Activated B cell treated with CpG ODN at 0.5 μM for 24 hours (primary cell): Measurements from ENCODE around the gene SLPI. TPM values are rescaled to one million over a fixed set of nuclear protein-coding genes. Genes with fewer than 3 reads are reported as not detected.
A peak's percentile ranks its signal among the peaks of the same experiment; 100 is the strongest.

Source experiments
- ATAC-seq: fragments of 200-7000 bp; cut with Tn5 transposase; one replicate; pipeline ENCODE4 v1.10.0; 2021; ENCODE audit warnings: low read depth, mild to moderate bottlenecking, moderate library complexity
- CTCF ChIA-PET: fragments of 350-600 bp; sonication (Branson Sonifier 250); formaldehyde crosslinking; loops from one replicate; lab custom pipeline; 2021; ENCODE audit warnings: antibody characterized with exemption; lab: Charles Lee
- POLR2A ChIA-PET: fragments of 350-600 bp; sonication (Branson Sonifier 250); formaldehyde crosslinking; loops from one replicate; lab custom pipeline; 2021; ENCODE audit warnings: antibody characterized with exemption; lab: Charles Lee
- DNase-seq: peaks from one replicate; pipeline ENCODE4 v3.0.0; 2022
- H3K27ac Mint-ChIP-seq: one replicate; pipeline ENCODE4 v1.8.0; 2020; ENCODE audit warnings: mixed read lengths
- H3K27me3 Mint-ChIP-seq: one replicate; pipeline ENCODE4 v1.8.0; 2021; ENCODE audit warnings: mixed read lengths
- H3K36me3 Mint-ChIP-seq: one replicate; pipeline ENCODE4 v1.8.0; 2021; ENCODE audit warnings: low read depth, mixed read lengths
- H3K4me1 Mint-ChIP-seq: one replicate; pipeline ENCODE4 v1.8.0; 2021; ENCODE audit warnings: mixed read lengths
- H3K4me3 Mint-ChIP-seq: one replicate; pipeline ENCODE4 v1.8.0; 2020; ENCODE audit warnings: mild to moderate bottlenecking, mixed read lengths
- H3K9me3 Mint-ChIP-seq: one replicate; pipeline ENCODE4 v1.8.0; 2020; ENCODE audit warnings: mixed read lengths
- intact Hi-C: fragments of 100-400 bp; cut with micrococcal nuclease; formaldehyde crosslinking; loops from one replicate; pipeline ENCODE4 v1.15.1; 2024
- total RNA-seq: library from RNA; stranded (reverse); gene quantifications from 2 replicates; pipeline ENCODE4 v1.2.3, GENCODE V29; 2022
- TF ChIP-seq, protein P1 (sequence below): fragments of 200-600 bp; IDR thresholded peaks from one replicate; pipeline ENCODE4 v1.8.0; 2022; ENCODE audit warnings: antibody characterized with exemption, mild to moderate bottlenecking

The SLPI gene
- not detected in 2 replicates for total RNA-seq

DNA sequence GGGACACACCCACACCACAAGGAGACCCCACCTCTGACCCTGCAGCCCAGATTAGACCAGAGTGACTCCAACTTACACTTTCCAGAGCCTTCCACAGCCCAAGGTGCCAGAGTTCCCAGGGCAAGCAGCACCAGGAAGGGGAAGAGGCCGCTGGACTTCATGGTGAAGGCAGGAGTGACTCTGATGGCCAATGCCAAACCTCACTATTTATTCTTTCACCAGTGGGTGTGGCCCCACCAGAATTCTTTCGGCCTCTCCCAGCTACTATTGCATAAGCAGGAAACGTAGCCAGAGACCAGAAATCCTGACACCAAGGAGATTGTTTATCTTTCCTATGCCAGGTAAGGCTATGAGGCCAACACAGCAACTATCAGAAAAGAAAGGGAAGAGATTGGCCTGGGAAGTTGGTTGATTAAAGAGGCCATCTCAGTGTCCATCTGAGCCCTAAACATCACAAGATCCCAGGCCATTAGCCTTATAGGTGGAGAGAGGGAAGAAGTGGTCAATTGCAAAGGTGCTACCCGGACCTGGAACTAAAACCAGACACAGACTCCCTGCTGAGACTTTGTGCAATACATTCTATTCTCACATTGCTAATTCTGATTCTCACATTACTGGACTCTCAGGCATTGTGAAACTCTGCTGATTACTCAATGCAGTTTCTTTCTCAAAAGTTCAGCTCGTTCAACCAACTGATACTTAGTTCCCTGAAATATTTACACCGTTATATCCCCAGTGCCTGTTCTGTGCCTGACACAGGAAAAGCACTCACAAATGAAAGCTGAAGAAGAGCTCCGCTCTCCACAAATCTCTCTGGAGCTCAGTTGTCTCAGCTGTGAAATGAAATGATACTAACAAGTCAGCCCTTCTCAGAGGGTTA, at the start of gene SLPI:
Gene SLPI (minus strand): TSS at position 182 of the 880 bp plus-strand sequence. CDS start 21 bp downstream, at position 161.
- Mint-ChIP-seq H3K4me3 (no peak within 1 kb of the TSS), H3K36me3 (no peaks in the 10 kb centered on the region), H3K27ac (no peak within 1 kb of the TSS), H3K4me1 (no peaks in the 10 kb centered on the region), H3K9me3 (no peaks in the 10 kb centered on the region), H3K27me3 (peaks cover 54% of the 10 kb centered on the region)
- ChIA-PET CTCF (no interaction called here), POLR2A (no interaction called here)
- no peak for ATAC-seq
- DNase-seq = no peak
- intact Hi-C loops = no loop called here
- TF ChIP-seq, protein P1, sequence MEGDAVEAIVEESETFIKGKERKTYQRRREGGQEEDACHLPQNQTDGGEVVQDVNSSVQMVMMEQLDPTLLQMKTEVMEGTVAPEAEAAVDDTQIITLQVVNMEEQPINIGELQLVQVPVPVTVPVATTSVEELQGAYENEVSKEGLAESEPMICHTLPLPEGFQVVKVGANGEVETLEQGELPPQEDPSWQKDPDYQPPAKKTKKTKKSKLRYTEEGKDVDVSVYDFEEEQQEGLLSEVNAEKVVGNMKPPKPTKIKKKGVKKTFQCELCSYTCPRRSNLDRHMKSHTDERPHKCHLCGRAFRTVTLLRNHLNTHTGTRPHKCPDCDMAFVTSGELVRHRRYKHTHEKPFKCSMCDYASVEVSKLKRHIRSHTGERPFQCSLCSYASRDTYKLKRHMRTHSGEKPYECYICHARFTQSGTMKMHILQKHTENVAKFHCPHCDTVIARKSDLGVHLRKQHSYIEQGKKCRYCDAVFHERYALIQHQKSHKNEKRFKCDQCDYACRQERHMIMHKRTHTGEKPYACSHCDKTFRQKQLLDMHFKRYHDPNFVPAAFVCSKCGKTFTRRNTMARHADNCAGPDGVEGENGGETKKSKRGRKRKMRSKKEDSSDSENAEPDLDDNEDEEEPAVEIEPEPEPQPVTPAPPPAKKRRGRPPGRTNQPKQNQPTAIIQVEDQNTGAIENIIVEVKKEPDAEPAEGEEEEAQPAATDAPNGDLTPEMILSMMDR = no peak

GRCh38 chr20:45303586-45304463, 49.5 kb upstream of the SLPI start:
- H3K27ac Mint-ChIP-seq = no peak overlapping the region
- peaks cover 41% of the 10 kb centered on the region for H3K27me3 Mint-ChIP-seq
- DNase-seq = no peak
- CTCF ChIA-PET = interaction anchor here (0.7 to 4.2 kb wide), 3 partner anchors 8 to 467 kb away, joined by 3 to 45 read pairs (median 10); no protein-coding TSS in a partner anchor
- H3K36me3 Mint-ChIP-seq = no peaks in the 10 kb centered on the region
- no peaks in the 10 kb centered on the region for H3K9me3 Mint-ChIP-seq
- POLR2A ChIA-PET = no interaction called here
- peaks cover 3% of the 10 kb centered on the region for H3K4me1 Mint-ChIP-seq
- intact Hi-C loops = no loop called here
- TF ChIP-seq, protein P1 = no peak
- ATAC-seq = no peak
- no peak overlapping the region for H3K4me3 Mint-ChIP-seq

DNA sequence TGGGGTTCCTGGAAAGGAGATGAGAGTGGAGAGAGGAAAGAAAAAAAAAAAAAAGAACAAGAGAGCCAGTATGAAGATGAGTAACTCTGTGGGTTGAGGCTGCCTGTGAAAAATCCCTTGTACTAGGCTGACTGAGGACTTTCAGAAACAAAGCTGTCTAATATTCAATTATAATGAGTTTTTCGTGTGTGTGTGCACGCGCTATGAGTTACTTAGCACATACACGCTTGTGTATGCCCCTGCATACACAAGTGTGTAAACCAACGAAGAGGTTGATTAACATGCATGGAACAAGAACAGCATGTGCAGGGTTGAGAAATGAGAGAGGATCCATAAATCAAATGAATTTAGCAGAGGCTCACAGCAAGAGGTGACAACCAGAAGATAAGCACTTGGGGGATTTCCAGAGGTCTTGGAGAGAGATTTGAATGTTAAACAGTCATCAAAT, 47.5 kb upstream of the SLPI start:
- Mint-ChIP-seq H3K4me3 (no peak overlapping the region), H3K27me3 (peaks cover 47% of the 10 kb centered on the region), H3K4me1 (peaks cover 3% of the 10 kb centered on the region), H3K9me3 (no peaks in the 10 kb centered on the region), H3K27ac (no peak overlapping the region), H3K36me3 (no peaks in the 10 kb centered on the region)
- ChIA-PET CTCF (interaction anchor here (4.2 kb wide), 1 partner anchor 9 kb away, joined by 45 read pairs; no protein-coding TSS in a partner anchor), POLR2A (no interaction called here)
- DNase-seq = no peak
- ATAC-seq = no peak
- TF ChIP-seq, protein P1 = no peak
- intact Hi-C loops = no loop called here

GRCh38 chr20:45300961-45301360, 46.6 kb upstream of the SLPI start:
- ChIA-PET POLR2A (no interaction called here), CTCF (interaction anchor here (1.1 to 1.5 kb wide), 2 partner anchors 11 to 26 kb away, joined by 3 to 6 read pairs; no protein-coding TSS in a partner anchor)
- intact Hi-C loops = no loop called here
- no peaks in the 10 kb centered on the region for H3K4me1 Mint-ChIP-seq
- peaks cover 47% of the 10 kb centered on the region for H3K27me3 Mint-ChIP-seq
- TF ChIP-seq, protein P1 = no peak
- H3K36me3 Mint-ChIP-seq = no peaks in the 10 kb centered on the region
- no peak overlapping the region for H3K27ac Mint-ChIP-seq
- DNase-seq (no peak), ATAC-seq (peak; percentile 71)
- H3K4me3 Mint-ChIP-seq = no peak overlapping the region
- no peaks in the 10 kb centered on the region for H3K9me3 Mint-ChIP-seq
